Lower lobe of right lung (tissue), 2 donors: ENCODE results near the gene KLK6. TPM values are rescaled to one million over a fixed set of nuclear protein-coding genes. Genes with fewer than 3 reads are reported as not detected.
A peak's percentile ranks its signal among the peaks of the same experiment; 100 is the strongest.

Source experiments
- ATAC-seq, 2 donors: fragments of 200-7000 bp; cut with Tn5 transposase; one replicate each; pipeline ENCODE4 v1.9.1; 2020 to 2022; ENCODE audit warnings: mild to moderate bottlenecking in 2 of 2, moderate library complexity in 2 of 2
- DNase-seq: peaks from one replicate; pipeline ENCODE4 v3.0.0-alpha.2; 2020
- H3K27ac ChIP-seq: fragments of 200-600 bp; one replicate; pipeline ENCODE4 v1.8.0; 2022
- H3K27me3 ChIP-seq: fragments of 200-600 bp; one replicate; pipeline ENCODE4 v1.8.0; 2022; ENCODE audit warnings: low read depth
- H3K36me3 ChIP-seq: fragments of 200-600 bp; one replicate; pipeline ENCODE4 v1.8.0; 2022; ENCODE audit warnings: mild to moderate bottlenecking
- H3K4me1 ChIP-seq: fragments of 200-600 bp; one replicate; pipeline ENCODE4 v1.8.0; 2022
- H3K4me3 ChIP-seq: fragments of 200-600 bp; one replicate; pipeline ENCODE4 v1.8.0; 2022; ENCODE audit warnings: mild to moderate bottlenecking
- H3K9me3 ChIP-seq: fragments of 200-600 bp; one replicate; pipeline ENCODE4 v1.8.0; 2022
- CTCF ChIP-seq: fragments of 200-600 bp; IDR thresholded peaks from one replicate; pipeline ENCODE4 v1.8.0; 2022; ENCODE audit warnings: antibody characterized with exemption, mild to moderate bottlenecking
- intact Hi-C: fragments of 100-400 bp; cut with DNase I; formaldehyde crosslinking; loops from one replicate; pipeline ENCODE4 v1.11.0; 2022
- total RNA-seq: library from RNA; stranded (reverse); fragmentation: NEBNext Ultra II Directional; extraction: Animal tissue kit (Norgen Biotek cat#: 25700); gene quantifications from one replicate; pipeline ENCODE4 v1.2.1, GENCODE V29; 2021
- donor health status: DM: no; HTN: yes; CAD: no; lungs with severe emphysema.

The KLK6 gene
- total RNA-seq, 1 donor from 2014 or later, result not detected

- no peak for TF ChIP-seq CTCF
- intact Hi-C loops, result no loop called here
- ATAC-seq (no peak), DNase-seq (no peak)
- no peaks in the 10 kb centered on the region for H3K4me1 ChIP-seq
- no peaks in the 10 kb centered on the region for H3K36me3 ChIP-seq
- no peak overlapping the region for H3K27ac ChIP-seq
- no peaks in the 10 kb centered on the region for H3K9me3 ChIP-seq
- peaks cover 49% of the 10 kb centered on the region for H3K27me3 ChIP-seq
- no peak overlapping the region for H3K4me3 ChIP-seq
These were observed 35.9 kb upstream of the KLK6 start for GRCh38 chr19:51005248-51005647.

DNA sequence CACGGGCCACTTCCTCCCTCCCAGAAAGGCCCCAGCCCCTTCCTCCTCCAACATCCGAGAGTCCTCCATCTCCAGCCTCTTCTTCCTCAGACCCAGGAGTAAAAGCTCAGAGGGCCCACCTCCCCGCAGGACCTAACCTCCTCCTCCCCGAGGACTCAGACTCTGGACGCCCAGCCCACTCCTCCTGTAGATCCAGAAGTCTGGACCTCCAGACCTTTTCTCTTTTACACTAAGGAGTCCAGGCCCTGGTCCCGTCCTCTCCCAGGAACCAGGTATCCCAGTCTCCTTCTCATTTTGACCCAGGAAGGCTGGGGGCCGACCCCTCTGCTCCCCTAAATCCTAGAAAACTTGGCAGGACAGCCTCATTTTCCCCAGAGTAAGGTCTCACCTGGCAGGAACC lies 33.9 kb upstream of the KLK6 start:
- TF ChIP-seq CTCF, result no peak
- H3K27me3 ChIP-seq, result peaks cover 51% of the 10 kb centered on the region
- no peak overlapping the region for H3K4me3 ChIP-seq
- no peak for ATAC-seq
- DNase-seq, result no peak
- H3K4me1 ChIP-seq, result no peaks in the 10 kb centered on the region
- H3K36me3 ChIP-seq, result no peaks in the 10 kb centered on the region
- H3K27ac ChIP-seq, result no peak overlapping the region
- intact Hi-C loops, result no loop called here
- no peaks in the 10 kb centered on the region for H3K9me3 ChIP-seq

DNA sequence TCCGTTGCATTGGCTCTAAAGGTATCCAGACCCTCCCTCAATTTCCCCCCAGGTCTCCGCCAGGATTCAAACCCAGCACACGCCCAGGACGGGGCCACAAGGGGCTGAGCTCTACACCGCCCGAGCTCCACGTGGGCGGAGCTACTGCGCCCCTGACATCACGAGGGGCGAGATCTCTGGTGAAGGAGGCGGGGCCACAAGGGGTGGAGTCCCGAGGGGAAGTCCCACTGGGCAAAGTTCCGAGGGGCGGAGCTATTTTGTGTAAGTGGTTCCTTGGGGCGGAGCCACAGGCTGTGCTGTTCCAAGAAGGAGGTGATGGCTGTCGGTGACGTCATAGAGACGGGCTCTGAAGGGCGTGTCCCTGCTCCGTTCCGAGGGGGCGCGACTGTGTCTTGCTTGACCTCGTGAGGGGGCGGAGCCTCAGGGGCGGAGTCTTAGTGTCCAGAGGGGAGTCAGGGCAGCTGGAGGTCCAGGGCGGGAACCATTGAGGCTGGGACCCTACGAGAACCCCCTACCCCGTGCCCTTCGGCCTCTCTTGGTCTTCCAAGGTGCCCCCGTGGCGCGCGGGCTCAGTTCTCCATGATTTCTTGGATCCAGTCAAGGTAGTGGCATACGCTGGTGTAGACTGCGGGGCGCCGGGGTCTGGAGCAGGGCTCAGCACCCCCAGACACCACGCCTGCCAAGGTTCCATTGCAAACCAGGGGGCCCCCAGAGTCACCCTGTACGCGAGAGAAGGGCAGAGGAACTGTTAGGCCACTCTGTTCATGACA lies 33.3 kb upstream of the KLK6 start:
- no peak for TF ChIP-seq CTCF
- H3K4me3 ChIP-seq, result no peak overlapping the region
- intact Hi-C loops, result no loop called here
- no peaks in the 10 kb centered on the region for H3K9me3 ChIP-seq
- H3K27ac ChIP-seq, result no peak overlapping the region
- no peaks in the 10 kb centered on the region for H3K4me1 ChIP-seq
- peaks cover 51% of the 10 kb centered on the region for H3K27me3 ChIP-seq
- H3K36me3 ChIP-seq, result no peaks in the 10 kb centered on the region
- ATAC-seq (peak in 1 of 2 donors; percentile 21), DNase-seq (no peak)

GRCh38 chr19:51002089-51002532 lies 32.7 kb upstream of the KLK6 start:
- DNase-seq, result no peak
- no peak overlapping the region for H3K4me3 ChIP-seq
- TF ChIP-seq CTCF, result no peak
- H3K9me3 ChIP-seq, result no peaks in the 10 kb centered on the region
- no peak for ATAC-seq
- no peak overlapping the region for H3K27ac ChIP-seq
- no peaks in the 10 kb centered on the region for H3K36me3 ChIP-seq
- H3K27me3 ChIP-seq, result peaks cover 51% of the 10 kb centered on the region
- intact Hi-C loops, result no loop called here
- no peaks in the 10 kb centered on the region for H3K4me1 ChIP-seq

- TF ChIP-seq CTCF, result no peak
- no peaks in the 10 kb centered on the region for H3K36me3 ChIP-seq
- no peak within 1 kb of the TSS for H3K4me3 ChIP-seq
- no peak for ATAC-seq
- DNase-seq, result no peak
- no peaks in the 10 kb centered on the region for H3K9me3 ChIP-seq
- H3K27ac ChIP-seq, result no peak within 1 kb of the TSS
- peaks cover 47% of the 10 kb centered on the region for H3K27me3 ChIP-seq
- H3K4me1 ChIP-seq, result no peaks in the 10 kb centered on the region
- intact Hi-C loops, result no loop called here
These were observed 32.1 kb upstream of the KLK6 start, which contains the start of gene KLK8 for GRCh38 chr19:51001515-51001914. TSS of gene KLK8 (minus strand) at chr19:51001604. CDS start at chr19:51001167, 437 bp downstream.
